HS-27A (cell line): Measurements from ENCODE around the gene EDEM3.
"Not testable (repeated sequence)": the region's sequence is repeated elsewhere in the genome, so short reads cannot be mapped to it uniquely, and the experiment has no call there.

Experiments
- DNase-seq: peaks from one replicate; pipeline ENCODE4 v3.0.0-alpha.2; 2012; ENCODE audit warnings: low read depth, missing footprints

EDEM3 gene

GRCh38 chr1:184734980-184735379 is 19.7 kb downstream of the EDEM3 start:
- no peak for DNase-seq

- no peak for DNase-seq
Measured at GRCh38 chr1:184724843-184725242, 29.8 kb downstream of the EDEM3 start.

- DNase-seq: no peak
Measured at GRCh38 chr1:184716158-184716557, 38.5 kb downstream of the EDEM3 start.

GRCh38 chr1:184709418-184709817 is 45.2 kb downstream of the EDEM3 start:
- no peak for DNase-seq

GRCh38 chr1:184708084-184708676 is 46.5 kb downstream of the EDEM3 start:
- no peak for DNase-seq

- no peak for DNase-seq
Measured at GRCh38 chr1:184705271-184705670, 49.4 kb downstream of the EDEM3 start.

- DNase-seq: no peak
Measured at GRCh38 chr1:184701816-184702215, 52.8 kb downstream of the EDEM3 start.

- no peak for DNase-seq
Measured at GRCh38 chr1:184698969-184699368, 55.7 kb downstream of the EDEM3 start.

GRCh38 chr1:184698016-184698415 is 56.6 kb downstream of the EDEM3 start:
- no peak for DNase-seq

GRCh38 chr1:184696403-184696802 is 58.3 kb downstream of the EDEM3 start:
- no peak for DNase-seq

GRCh38 chr1:184695023-184695422 is 59.6 kb downstream of the EDEM3 start:
- no peak for DNase-seq

- DNase-seq: no peak
Measured at GRCh38 chr1:184693011-184693410, 61.6 kb downstream of the EDEM3 start.

- no peak for DNase-seq
Measured at GRCh38 chr1:184691719-184692324, 62.8 kb downstream of the EDEM3 start.

- DNase-seq: no peak
Measured at GRCh38 chr1:184686540-184686939, 68.1 kb downstream of the EDEM3 start.

- no peak for DNase-seq
Measured at GRCh38 chr1:184685116-184685515, 69.5 kb downstream of the EDEM3 start.

GRCh38 chr1:184684285-184685074 is 70.2 kb downstream of the EDEM3 start:
- no peak for DNase-seq

GRCh38 chr1:184682956-184683355 is 71.7 kb downstream of the EDEM3 start:
- no peak for DNase-seq

GRCh38 chr1:184680611-184681225 is 73.9 kb downstream of the EDEM3 start:
- DNase-seq: not testable (repeated sequence)

GRCh38 chr1:184679472-184679871 is 75.2 kb downstream of the EDEM3 start:
- DNase-seq: not testable (repeated sequence)

GRCh38 chr1:184677344-184677743 is 77.3 kb downstream of the EDEM3 start:
- DNase-seq: no peak

- no peak for DNase-seq
Measured at GRCh38 chr1:184673305-184673704, 81.4 kb downstream of the EDEM3 start.

- DNase-seq: no peak
Measured at GRCh38 chr1:184672013-184672726, 82.5 kb downstream of the EDEM3 start.
